ENCODE measurements around the gene BRD7. TPM values are rescaled to one million over a fixed set of nuclear protein-coding genes. Genes with fewer than 3 reads are reported as not detected.

Gene BRD7
- total RNA-seq, 1 donor, result 15.6 TPM

DNA sequence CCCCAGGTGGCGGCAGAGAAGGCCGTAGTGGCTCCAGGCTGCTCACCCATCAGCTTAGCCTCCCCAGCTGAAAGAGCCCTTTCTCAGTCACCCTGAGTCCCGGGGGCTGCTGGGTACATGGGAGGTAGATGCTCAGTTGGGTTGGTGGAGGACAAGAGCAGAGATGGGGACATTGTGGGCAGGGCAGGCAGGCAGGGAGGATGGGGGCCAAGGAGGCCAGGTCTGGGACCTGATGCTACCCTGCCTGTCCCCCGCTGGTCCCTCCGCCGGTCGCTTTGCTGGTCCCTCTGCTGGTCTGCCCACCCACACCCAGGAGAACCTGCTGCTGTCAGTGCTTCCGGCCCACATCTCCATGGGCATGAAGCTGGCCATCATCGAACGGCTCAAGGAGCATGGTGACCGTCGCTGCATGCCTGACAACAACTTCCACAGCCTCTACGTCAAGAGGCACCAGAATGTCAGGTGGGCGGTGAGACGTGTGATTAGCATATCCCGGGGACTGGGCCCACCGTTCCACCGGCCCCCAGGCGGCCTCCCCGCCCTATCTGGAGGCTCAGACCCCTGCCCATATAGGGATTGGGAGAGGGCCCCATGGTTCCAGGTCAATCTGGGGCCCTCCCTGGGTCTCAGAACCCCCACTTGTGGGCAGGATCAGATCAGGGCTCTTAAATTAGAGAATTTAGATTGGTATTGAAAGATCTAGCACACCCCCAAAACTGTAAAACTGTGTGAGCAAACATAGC, 75.6 kb downstream of the BRD7 start:
- no peak for DNase-seq (ENCODE audit: low read depth in 2 of 3, low spot score in 2 of 3)

DNA sequence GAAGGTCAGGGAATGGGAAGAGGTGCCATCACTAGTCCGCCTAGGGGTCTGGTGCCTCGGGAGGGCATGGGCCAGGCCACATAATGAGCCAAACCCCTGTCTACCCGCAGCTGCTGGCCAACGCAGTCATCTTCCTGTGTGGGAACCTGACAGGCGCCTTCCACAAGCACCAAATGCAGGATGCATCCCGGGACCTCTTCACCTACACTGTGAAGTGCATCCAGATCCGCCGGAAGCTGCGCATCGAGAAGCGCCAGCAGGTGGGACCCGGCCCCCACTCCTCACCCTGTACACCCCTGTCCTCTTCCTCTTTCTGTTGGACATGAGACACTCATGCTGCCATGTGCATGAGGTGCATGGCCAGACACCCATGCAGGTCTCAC, 76.2 kb downstream of the BRD7 start:
- DNase-seq (ENCODE audit: low read depth in 2 of 3, low spot score in 2 of 3), result no peak

DNA sequence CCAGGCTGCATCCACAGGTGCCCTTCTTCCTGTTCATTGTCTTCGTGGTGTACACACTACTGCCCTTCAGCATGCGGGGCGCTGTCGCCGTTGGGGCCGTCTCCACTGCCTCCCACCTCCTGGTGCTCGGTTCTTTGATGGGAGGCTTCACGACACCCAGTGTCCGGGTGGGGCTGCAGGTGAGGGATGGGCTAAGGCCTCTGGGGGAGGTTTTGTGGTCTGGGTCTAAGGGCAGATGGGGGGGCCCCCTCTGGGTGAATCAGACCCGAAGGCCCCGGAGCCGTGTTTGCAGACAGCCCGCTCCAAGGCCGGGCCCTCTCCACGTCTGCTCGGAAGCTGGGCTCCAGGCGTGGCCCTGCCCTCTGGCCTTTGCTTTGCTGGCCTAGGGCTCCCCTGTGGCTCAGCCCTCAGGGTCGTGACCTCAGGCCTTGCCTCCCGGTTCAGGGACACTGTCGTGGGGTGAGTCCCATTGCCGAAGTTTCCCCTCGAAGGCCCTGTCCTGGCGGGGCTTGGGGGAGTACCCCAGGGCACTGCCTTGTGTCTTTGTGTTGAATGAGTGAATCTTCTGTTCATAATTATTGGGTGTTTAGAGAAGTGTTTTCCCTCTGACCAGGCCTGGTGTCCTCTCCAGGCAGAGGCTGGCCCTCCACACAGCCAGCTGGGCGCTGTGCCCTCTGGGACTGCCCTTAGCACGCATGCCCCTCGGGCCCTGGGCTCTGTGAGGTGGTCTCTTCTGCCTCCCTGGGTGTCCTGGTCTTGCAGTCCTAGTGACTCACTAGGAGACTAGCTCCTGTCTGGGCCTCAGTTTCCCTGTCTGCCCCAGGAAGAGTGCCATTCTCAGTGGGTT, 76.8 kb downstream of the BRD7 start:
- DNase-seq (ENCODE audit: low read depth in 2 of 3, low spot score in 2 of 3), result no peak

DNA sequence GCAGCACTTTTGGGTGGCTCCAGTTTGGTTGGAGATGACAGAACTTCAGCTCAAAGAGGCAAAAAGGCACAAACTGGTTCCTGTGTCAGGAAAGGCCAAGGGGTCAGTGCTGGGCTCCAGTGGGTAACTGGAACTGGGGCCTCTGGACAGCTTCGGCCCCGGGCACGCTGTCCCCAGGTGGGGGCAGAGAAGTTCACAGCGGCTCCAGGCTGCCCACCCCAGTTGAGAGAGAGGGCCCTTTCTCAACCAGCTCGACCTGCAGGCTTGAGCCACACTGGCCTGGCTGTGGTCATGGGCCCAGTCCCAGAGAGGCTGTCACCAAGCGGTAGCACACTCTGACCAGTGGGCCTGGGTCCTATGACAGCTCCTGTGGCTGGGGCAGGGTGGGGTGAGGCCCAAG, 77.9 kb downstream of the BRD7 start:
- no peak for DNase-seq (ENCODE audit: low read depth in 2 of 3, low spot score in 2 of 3)

GRCh38 chr16:50289950-50290764, 78.6 kb downstream of the BRD7 start:
- no peak for DNase-seq (ENCODE audit: low read depth in 2 of 3, low spot score in 2 of 3)

- no peak for DNase-seq (ENCODE audit: low read depth in 2 of 3, low spot score in 2 of 3)
Observed at GRCh38 chr16:50288920-50289319, 79.9 kb downstream of the BRD7 start.

GRCh38 chr16:50288026-50288425, 80.8 kb downstream of the BRD7 start:
- DNase-seq (ENCODE audit: low read depth in 2 of 3, low spot score in 2 of 3), result peak in 1 of 3 donors; percentile 45

GRCh38 chr16:50286681-50287080, 82.1 kb downstream of the BRD7 start:
- no peak for DNase-seq (ENCODE audit: low read depth in 2 of 3, low spot score in 2 of 3)

DNA sequence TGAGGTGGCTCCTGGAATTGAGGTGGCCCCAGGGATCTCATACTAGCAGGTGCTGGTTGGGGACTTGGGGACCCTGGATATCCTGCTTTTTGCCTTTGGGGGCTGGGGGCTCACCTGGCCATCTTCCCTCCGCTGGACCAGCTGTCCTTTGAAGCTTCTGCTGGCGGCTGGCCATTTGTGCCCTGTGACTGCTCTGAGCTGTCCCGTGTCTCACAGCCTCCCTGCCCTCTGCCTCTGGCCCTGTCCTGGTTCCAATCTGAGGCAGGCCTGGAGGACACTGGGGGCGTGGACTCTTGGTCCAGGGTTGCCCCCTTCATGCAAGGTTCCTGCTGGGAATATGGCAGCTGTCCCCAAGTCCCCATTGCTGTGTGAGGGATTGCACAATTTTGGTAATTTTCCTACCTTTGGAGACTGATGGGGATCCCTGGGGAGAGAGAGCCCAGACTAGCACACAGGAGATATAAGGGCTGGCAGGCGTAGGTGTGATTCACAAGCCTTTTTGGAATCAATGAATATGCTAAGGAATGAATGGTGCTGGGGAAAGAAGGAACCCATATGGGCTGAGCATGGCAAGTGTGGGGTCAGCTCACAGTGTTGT, 83.3 kb downstream of the BRD7 start:
- DNase-seq (ENCODE audit: low read depth in 2 of 3, low spot score in 2 of 3), result no peak

- DNase-seq (ENCODE audit: low read depth in 2 of 3, low spot score in 2 of 3), result peak in 1 of 3 donors; percentile 36
Observed at GRCh38 chr16:50284131-50284911, 84.5 kb downstream of the BRD7 start.

- DNase-seq (ENCODE audit: low read depth in 2 of 3, low spot score in 2 of 3), result peak in 1 of 3 donors; percentile 41
Observed at GRCh38 chr16:50282955-50283631, 85.7 kb downstream of the BRD7 start.

DNA sequence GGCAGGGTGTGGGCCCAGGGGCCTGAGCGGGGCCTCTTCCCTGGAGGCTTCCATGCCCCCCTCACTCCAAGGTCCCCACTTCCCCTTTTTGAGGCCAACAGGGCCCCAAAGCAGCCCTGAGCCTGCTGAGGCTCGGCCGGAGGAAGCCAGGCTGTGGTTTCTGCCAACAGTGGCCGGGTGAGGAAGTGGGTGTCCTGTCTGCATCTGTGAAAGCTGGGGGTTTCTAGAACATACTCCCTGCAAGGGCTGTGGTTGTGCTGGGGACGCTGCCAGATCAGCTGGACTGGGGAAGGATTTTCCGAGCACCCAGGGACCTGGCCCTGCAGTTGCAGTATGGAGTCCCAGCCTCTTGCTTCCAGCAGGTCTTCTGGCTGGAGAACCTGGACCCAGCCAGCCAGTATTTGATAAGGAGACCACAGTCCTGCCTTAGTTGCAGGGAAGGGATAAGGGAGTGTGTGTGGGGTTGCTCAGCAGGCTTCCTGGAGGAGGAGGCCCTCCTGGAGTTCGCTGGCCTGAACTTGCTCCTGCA, 86.7 kb downstream of the BRD7 start:
- DNase-seq (ENCODE audit: low read depth in 2 of 3, low spot score in 2 of 3), result peak in 2 of 3 donors; percentile 97 to 99

GRCh38 chr16:50281391-50282009, 87.3 kb downstream of the BRD7 start:
- no peak for DNase-seq (ENCODE audit: low read depth in 2 of 3, low spot score in 2 of 3)

- no peak for DNase-seq (ENCODE audit: low read depth in 2 of 3, low spot score in 2 of 3)
Observed at GRCh38 chr16:50280932-50281331, 87.9 kb downstream of the BRD7 start.

DNA sequence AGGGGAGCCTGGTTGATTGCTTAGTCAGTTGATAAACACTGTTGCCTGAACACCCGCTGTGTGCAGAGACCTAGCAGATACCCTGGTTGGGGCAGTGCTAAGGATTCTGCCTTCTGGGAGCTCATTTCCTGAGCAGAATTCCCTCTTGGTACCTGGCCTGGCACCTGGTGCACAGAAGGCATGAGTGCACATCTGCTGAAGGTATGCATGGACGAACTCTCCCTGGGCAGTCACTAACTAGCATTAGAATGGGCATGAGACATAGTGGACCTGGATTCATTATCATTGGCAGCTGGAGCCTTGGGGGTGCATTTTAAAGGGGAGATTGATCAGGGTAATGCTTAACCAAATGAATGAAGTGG, 89.3 kb downstream of the BRD7 start:
- no peak for DNase-seq (ENCODE audit: low read depth in 2 of 3, low spot score in 2 of 3)

DNA sequence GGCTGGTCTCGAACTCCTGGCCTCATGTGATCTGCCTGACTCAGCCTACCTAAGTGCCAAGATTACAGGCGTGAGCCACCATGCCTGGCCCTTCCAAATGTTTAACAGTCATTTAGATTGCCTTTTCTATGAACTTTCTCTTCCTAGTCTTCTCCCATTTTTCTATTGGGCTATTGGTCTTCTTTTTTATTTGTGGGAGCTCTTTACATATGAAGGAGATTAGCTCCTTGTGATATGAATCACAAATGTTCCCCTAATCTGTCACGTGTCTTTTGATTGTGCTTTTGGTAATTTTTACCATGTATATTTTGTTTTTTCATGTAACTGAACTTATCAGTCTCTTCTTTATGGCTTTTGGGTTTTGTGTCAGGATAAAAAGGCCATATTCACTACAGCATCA, 90.5 kb downstream of the BRD7 start:
- DNase-seq (ENCODE audit: low read depth in 2 of 3, low spot score in 2 of 3), result no peak

DNA sequence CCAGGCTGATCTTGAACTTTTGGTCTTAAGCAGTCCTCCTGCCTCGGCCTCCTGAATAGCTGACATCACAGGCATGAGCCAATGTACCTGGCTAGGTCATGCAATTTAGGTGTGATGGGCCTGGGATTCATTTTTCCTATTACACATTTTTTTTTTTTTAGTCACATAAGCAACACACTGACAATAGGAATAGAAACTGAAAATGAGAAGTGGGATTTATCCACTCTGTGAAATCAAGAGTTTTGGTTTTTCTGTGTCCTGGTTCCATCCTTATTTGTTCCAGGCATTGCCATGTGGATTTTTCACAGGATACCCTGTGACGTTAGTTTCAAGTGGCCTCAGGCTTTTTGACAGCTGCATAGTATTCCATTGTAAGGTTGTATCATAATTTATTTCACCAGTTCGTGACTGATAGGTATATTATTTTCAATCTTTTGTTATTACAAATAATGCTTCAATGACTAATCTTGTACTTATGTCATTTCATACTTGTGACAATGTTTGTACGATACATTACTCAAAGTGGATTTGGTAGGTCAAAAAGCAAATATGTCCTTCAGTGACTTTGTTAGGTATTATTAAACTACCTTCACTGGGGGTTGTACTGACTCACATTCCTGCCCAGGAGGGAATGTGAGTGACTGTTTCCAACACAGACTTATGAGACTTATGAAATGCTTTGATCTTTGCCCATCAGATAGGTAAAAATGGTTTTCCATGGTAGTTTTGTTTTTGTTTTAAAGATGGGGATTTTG, 91.8 kb downstream of the BRD7 start:
- DNase-seq (ENCODE audit: low read depth in 2 of 3, low spot score in 2 of 3), result no peak

GRCh38 chr16:50276326-50276640, 92.5 kb downstream of the BRD7 start:
- DNase-seq (ENCODE audit: low read depth in 2 of 3, low spot score in 2 of 3), result no peak

Measured in hematopoietic multipotent progenitor cell (in vitro differentiated cells).